ENCODE results near the gene ARHGAP15.

DNA sequence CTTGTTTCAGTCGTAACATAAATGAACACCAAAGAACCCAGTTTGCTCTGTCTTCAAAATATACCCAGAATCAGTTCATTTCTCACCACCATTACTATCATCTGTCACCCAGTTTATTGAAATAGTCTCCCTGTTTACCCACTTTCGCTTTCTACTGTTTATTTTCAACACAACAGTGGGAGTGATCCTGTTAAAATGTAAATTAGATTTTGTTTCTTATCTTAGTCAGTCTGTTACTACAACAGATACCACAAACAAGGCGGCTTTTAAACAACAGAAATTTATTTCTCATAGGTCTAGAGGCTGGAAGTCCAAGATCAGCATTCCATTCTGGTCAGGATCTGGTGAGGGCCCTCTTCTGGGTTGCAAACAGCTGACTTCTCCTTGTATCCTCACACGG lies 74.8 kb downstream of the ARHGAP15 start:
- TF ChIP-seq POLR2A (IDR thresholded peaks at IDR 0.05) = no peak
- TF ChIP-seq, protein P1, sequence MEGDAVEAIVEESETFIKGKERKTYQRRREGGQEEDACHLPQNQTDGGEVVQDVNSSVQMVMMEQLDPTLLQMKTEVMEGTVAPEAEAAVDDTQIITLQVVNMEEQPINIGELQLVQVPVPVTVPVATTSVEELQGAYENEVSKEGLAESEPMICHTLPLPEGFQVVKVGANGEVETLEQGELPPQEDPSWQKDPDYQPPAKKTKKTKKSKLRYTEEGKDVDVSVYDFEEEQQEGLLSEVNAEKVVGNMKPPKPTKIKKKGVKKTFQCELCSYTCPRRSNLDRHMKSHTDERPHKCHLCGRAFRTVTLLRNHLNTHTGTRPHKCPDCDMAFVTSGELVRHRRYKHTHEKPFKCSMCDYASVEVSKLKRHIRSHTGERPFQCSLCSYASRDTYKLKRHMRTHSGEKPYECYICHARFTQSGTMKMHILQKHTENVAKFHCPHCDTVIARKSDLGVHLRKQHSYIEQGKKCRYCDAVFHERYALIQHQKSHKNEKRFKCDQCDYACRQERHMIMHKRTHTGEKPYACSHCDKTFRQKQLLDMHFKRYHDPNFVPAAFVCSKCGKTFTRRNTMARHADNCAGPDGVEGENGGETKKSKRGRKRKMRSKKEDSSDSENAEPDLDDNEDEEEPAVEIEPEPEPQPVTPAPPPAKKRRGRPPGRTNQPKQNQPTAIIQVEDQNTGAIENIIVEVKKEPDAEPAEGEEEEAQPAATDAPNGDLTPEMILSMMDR (IDR thresholded peaks at IDR 0.05) = no peak
